DMS153 (cell line): ENCODE results near the gene PDXDC1.
"Not testable (repeated sequence)": the region's sequence is repeated elsewhere in the genome, so short reads cannot be mapped to it uniquely, and the experiment has no call there.

Source experiments
- DNase-seq: peaks from one replicate; lab custom pipeline; 2025; lab: John Stamatoyannopoulos, UW

Gene PDXDC1, protein sequence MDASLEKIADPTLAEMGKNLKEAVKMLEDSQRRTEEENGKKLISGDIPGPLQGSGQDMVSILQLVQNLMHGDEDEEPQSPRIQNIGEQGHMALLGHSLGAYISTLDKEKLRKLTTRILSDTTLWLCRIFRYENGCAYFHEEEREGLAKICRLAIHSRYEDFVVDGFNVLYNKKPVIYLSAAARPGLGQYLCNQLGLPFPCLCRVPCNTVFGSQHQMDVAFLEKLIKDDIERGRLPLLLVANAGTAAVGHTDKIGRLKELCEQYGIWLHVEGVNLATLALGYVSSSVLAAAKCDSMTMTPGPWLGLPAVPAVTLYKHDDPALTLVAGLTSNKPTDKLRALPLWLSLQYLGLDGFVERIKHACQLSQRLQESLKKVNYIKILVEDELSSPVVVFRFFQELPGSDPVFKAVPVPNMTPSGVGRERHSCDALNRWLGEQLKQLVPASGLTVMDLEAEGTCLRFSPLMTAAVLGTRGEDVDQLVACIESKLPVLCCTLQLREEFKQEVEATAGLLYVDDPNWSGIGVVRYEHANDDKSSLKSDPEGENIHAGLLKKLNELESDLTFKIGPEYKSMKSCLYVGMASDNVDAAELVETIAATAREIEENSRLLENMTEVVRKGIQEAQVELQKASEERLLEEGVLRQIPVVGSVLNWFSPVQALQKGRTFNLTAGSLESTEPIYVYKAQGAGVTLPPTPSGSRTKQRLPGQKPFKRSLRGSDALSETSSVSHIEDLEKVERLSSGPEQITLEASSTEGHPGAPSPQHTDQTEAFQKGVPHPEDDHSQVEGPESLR

DNA sequence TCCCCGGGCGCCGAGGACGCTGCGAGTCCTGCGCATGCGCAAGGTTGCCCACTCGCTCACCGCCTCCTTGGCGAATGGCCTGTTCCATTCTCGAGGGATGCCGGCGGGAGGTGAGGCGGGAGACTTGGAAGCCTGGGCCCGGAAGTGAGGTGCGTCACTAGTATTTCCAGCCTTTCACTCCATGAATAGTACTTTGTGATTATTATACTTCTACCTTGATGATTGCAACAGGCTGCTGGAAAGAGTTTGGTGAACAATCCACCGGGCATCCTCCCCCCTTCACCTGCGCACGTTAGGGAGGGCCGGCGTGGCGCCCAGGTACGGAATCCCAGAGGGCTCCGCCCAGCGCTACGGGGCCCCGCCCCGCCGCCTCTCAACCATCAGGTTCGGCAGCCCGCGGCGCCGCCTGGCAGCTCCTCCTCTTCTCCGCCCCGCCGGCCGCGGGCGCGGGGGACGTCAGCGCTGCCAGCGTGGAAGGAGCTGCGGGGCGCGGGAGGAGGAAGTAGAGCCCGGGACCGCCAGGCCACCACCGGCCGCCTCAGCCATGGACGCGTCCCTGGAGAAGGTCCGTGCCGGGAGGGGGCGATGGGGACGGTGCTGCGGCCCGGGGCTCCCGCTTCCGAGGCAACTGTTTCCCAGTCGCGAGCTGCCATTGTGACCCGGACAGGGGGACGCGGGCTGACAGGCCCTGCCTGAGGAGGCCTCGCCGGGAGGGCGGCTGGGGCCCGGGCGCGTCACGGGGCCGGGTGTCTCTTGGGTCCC lies at the start of gene PDXDC1:
PDXDC1 (plus strand) TSS at position 371 of the 762 bp plus-strand sequence; CDS start at position 545, 174 bp downstream.
- DNase-seq: peak; percentile 97

DNA sequence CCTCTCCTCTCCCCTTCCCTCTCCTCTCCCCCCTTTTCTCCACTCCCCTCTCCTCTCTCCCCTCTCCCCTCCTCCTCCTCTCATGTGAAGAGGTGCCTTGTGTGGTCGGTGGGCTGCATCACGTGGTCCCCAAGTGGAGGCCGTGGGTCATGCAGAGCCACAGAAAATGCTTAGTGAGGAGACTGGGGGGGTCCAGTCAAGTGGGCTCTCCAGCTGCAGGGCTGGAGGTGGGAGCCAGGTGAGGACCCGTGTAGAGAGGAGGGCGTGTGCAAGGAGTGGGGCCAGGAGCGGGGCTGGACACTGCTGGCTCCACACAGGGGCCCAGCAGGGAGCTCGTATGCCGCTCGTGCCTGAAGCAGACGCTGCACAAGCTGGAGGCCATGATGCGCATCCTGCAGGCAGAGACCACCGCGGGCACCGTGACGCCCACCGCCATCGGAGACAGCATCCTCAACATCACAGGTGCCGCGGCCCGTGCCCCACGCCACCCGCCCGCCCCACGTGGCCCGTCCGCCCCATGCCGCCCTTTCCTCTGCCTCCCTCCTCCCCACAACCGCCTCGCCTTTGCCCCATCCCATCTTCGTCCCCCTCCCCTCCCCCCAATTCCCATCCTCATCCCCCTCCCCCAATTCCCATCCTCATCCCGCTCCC lies 46.6 kb upstream of the PDXDC1 start:
- not testable (repeated sequence) for DNase-seq

DNA sequence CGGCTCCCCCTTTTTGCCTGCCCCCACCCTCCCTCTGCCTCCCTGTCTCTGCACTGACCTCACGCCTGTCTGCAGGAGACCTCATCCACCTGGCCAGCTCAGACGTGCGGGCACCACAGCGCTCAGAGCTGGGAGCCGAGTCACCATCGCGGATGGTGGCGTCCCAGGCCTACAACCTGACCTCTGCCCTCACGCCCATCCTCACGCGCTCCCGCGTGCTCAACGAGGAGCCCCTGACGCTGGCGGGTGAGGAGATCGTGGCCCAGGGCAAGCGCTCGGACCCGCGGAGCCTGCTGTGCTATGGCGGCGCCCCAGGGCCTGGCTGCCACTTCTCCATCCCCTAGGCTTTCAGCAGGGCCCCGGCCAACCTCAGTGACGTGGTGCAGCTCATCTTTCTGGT lies 45.6 kb upstream of the PDXDC1 start:
- not testable (repeated sequence) for DNase-seq

DNA sequence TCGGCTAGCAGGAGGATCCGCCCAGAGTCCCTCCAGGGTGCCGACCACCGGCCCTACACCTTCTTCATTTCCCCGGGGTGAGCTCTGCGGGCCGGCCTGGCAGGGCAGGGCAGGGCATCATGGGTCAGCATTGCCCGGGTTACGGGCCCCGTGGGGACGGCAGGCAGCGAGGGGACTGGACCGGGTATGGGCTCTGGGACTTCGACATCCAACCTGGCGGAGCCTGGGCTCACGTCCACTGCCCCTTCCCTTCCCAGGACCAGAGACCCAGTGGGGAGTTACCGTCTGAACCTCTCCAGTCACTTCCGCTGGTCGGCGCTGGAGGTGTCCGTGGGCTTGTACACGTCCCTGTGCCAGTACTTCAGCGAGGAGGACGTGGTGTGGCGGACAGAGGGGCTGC lies 44.6 kb upstream of the PDXDC1 start:
- DNase-seq: not testable (repeated sequence)

DNA sequence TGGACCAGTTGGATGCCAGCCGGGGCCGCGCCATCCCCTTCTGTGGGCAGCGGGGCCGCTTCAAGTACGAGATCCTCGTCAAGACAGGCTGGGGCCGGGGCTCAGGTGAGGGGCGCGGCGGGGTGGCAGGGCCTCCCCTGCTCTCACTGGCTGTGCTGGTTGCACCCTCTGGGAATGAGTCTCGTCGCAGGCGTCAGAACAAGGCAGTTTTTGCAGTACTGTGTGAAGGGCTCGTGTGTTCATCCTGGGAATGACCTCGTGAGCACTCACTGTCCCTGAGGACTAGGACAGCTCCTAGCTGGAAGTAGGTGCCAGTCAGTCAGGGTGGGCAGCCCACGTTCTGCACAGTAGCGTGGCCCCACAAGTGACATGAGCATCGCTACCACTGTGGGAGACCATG lies 43.9 kb upstream of the PDXDC1 start:
- DNase-seq: not testable (repeated sequence)

DNA sequence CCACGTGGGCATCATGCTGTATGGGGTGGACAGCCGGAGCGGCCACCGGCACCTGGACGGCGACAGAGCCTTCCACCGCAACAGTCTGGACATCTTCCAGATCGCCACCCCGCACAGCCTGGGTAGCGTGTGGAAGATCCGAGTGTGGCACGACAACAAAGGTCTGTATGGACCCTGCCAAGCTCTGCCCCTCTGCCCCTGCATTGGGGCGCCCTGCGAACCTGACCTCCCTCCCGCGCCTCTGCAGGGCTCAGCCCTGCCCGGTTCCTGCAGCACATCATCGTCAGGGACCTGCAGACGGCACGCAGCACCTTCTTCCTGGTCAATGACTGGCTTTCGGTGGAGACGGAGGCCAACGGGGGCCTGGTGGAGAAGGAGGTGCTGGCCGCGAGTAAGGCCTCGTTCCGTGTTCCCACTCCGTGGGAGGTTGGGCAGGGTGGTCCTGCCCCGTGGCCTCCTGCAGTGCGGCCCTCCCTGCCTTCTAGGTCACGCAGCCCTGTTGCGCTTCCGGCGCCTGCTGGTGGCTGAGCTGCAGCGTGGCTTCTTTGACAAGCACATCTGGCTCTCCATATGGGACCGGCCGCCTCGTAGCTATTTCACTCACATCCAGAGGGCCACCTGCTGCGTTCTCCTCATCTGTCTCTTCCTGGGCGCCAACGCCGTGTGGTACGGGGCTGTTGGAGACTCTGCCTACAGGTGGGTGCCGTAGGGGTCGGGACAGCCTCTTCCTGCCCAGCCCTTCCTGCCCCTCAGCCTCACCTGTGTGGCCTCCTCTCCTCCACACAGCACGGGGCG lies 42.0 kb upstream of the PDXDC1 start:
- not testable (repeated sequence) for DNase-seq

DNA sequence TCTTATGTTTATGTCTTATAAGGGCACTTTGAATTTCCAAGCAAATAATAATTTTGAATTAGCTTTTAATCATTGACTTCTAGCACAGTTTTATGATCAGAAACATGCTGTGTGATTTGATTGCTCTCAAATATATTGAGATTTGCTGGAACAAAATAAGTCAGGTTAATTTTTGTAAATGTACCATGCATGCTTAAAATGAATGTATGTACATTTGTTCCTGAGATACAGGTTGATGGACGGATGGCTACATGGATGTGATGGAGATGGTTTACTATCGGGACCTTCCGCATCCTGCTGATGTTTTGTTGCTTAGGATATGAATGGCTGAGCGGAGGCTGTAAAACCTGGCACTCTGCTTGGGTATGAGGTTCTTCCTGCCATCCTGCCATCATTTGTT lies 37.7 kb upstream of the PDXDC1 start, which contains the start of gene NPIPA1:
NPIPA1 (plus strand) TSS at position 301 of the 400 bp plus-strand sequence; CDS start at position 301, 0 bp downstream.
- DNase-seq: not testable (repeated sequence)

DNA sequence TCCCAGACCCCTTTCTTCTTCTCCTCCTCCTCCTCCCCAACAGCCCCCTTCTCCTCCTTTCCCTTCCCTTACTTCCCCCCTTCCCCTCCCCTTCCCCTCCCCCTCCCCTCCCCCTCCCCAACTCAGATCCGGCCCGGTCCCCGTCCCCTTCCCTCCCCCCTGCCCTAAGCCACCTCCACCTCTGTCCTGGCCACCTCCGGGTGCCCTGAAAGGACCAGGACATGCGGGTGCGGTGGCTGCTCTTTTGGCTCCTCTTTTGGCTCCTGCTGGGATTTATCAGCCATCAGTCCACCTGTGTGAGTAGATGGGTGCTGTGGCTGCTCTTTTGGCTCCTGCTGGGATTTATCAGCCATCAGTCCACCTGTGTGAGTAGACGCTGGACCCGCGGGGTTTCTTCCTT lies 36.8 kb upstream of the PDXDC1 start:
- DNase-seq: not testable (repeated sequence)

DNA sequence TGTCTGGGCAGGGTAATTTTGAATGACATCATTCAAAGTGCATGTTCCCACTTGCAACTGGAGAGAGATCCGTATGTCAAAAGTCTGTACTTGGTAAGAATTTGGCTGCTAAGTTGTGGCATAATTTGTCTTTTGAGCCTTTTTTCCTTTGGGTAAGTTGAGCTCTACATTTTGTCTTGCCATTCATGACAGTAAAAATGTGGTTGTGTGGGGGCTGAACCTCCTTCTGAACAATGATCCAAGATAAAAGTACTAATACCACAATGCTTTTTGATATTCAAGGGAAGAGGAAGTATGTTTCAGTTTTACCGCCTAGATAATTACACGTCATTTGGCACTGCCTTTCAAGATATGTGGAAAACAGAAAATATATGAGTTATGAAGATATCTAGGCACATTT lies 32.1 kb upstream of the PDXDC1 start:
- not testable (repeated sequence) for DNase-seq

DNA sequence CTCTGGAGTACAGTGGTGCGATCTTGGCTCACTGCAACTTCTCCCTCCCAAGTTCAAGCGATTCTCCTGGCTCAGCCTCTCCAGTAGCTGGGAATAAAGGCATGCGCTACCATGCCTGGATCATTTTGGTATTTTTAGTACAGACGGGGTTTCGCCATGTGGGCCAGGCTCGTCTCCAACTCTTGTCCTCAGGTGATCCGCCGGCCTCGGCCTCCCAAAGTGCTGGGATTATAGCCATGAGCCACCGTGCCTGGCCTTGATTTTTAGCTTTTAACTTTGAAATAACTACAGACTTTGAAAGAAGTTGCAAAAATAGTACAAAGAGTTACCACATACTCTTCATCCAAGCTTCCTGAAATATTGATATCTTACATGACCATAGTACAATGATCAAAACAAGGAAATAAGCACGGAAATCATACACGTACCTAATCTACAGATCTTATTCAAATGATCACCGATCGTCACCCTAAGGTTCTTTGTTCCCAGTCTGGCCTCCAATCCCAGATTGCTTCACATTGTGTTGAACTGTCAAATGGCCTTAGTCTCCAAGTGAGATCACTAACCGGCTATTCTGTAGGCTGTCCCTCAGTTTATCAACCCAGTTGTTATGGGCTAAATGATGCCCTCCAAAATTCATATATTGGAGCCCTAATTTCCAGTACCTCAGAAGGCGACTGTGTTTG lies 19.1 kb upstream of the PDXDC1 start:
- DNase-seq: no peak

DNA sequence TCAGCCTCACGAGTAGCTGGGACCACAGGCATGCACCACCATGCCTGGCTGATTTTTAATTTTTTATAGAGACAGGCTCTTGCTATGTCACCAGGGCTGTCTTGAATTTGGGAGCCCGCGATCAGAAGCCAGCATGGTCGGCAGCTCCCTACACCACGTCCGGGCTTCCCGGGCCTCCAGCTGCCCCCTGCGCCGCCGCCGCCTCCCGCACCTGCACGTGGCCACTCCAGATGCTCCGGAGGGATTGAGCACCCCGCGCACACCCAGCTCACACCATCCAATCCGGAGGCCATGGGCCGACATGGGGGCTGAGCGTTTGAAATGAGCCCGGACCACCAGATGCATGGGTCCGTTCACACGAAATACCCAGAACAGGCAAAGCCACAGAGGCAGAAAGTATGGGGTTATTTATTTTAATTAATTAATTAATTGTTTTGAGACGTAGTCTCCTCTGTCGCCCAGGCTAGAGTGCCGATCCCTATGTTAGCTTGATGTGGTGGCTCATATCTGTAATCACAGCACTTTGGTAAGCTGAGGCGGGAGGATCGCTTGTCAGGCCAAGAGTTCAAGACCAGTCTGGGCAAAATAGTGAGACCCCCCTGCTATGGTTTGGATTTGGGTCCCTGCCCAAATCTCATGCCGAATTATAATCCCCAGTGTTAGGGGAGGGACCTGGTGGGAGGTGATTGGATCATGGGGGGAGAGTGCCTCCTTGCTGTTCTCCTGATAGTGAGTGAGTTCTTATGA lies 17.1 kb upstream of the PDXDC1 start:
- DNase-seq: no peak

DNA sequence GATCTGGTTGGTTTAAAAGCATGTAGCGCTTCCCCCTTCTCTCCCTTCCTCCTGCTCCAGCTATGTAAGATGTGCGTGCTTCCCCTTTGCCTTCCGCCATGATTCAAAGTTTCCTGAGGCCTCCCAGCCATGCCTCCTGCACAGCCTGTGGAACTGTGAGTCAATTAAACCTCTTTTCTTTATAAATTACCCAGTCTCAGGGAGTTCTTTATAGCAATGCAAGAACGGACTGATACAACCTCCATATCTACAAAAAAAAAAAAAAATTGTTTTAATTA lies 16.6 kb upstream of the PDXDC1 start:
- no peak for DNase-seq

DNA sequence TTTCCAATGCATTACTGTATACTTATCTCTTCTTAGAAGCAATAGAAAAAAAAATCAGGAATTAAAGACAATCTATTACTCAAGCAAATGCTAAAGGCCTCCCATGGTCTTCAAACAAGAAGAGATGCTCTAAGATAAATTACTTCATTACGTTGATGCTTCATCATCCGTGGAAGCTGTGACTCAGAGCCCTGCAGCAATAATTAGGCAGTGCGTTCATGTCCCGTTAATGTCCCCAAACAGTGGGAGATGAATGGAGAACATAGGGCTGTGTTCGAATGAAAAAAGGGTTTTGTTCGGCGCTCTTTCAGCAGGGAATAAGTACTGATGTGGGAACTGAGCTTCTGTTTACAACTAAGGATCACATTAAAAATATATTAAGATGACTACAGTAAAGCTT lies 15.9 kb upstream of the PDXDC1 start:
- no peak for DNase-seq

DNA sequence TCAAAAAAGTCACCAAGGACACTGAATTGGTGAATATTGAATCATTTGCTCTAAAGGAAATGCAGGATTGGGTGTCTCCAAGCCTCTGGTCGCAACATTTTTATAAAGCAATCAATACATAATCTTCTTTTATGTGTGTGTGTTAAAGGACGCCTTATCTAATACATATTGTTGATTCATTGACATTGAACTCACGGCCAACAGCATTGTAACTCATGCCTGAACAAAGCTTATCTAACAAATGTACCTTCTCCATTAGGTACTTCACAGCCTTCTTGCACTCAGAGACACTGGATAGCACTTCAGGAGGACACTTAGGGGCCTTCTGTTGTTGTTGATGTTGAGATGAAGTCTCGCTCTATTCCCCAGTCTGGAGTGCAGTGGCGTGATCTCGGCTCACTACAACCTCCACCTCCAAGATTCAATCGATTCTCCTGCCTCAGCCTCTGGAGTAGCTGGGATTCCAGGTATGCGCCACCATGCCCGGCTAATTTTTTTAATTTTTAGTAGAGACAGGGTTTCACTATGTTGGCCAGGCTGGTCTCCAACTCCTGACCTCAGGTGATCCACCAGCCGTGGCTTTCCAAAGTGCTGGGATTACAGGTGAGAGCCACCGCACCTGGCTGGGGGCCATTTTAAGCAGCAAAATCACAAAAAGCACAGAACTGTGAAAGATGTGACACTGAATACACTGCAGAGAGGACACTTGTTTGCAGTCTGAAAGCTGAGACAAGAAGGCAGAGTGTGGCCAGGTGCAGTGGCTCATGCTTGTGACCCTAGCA lies 13.2 kb upstream of the PDXDC1 start:
- no peak for DNase-seq

DNA sequence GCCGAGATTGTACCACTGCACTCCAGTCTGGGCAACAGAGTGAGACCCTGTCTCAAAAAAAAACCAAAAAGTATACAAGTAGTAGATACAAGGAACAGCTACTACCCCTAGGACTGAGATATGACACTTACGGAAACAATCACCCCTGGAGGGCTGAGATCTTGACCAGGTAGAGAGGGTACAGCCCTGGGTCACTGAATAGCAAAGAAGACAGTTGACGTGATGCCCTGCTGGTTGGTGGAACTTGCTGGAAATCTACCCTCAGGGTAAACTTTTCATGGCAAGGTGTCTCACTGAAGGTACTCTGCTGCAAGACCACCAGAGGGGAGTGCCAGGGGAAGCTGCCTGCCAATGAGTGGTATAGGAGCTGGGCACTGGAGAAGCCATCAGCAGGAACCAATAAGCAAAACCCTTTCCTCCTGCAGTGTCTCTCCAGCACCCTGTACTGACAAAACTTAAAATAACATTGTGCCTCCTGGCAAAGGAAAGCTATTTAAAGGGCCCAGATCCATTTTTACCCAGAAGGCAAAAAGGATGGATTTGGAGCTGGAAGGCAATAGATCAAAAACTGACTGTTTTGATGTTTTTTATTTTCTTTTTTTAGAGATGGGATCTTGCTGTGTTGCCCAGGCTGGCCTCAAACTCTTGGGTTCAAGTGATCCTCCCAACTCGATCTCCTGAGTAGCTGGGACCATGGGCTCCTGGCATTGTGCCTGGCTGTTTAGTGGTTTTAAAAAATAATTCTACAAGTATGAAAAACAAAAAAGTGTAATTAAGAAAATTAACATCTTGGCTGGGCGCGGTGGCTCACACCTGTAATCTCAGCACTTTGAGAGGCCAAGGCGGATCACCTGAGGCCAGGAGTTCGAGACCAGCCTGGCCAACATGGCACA lies 11.3 kb upstream of the PDXDC1 start:
- no peak for DNase-seq

DNA sequence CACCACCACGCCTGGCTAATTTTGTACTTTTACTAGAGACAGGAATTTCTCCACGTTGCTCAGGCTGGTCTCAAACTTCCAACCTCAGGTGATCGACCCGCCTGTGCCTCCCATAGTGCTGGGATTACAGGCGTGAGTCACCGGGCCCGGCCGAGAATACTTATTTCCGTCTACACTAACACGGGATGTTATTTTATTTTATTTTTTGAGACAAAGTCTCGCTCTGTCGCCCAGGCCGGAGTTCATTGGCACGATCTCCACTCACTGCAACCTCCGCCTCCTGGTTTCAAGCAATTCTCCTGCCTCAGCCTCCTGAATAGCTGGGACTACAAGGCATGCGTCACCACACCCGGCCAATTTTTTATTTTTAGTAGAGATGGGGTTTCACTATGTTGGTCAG lies 9.5 kb upstream of the PDXDC1 start:
- no peak for DNase-seq

DNA sequence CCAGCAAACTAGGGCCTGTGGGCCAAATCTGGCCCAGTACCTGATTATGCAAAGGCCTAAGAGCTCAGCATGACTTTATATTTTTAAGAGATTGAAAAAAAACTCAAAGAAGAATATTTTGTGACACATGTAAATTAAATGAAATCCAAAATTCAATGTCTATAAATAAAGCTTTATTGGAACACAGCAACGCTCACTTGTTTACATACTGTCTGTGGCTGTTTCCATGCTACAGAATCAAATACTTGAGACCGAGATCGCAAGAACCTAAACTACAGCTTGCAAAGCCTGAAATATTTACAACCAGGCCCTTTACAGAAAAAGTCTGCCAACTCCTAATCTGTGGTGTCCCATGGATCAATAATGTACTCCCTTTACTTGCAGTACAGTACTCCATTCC lies 5.0 kb upstream of the PDXDC1 start:
- not testable (repeated sequence) for DNase-seq
